Activated naive CD8-positive, alpha-beta T cell (primary cell): ENCODE measurements around the gene POMT1.

Source experiments
- H3K27ac Mint-ChIP-seq: one replicate; pipeline ENCODE4 v1.8.0; 2021; ENCODE audit warnings: mixed read lengths
- H3K27me3 Mint-ChIP-seq: one replicate; pipeline ENCODE4 v1.8.0; 2021; ENCODE audit warnings: mixed read lengths
- H3K36me3 Mint-ChIP-seq: one replicate; pipeline ENCODE4 v1.8.0; 2021; ENCODE audit warnings: mixed read lengths
- H3K4me1 Mint-ChIP-seq: one replicate; pipeline ENCODE4 v1.8.0; 2021; ENCODE audit warnings: low read depth, mixed read lengths
- H3K4me3 Mint-ChIP-seq: one replicate; pipeline ENCODE4 v1.8.0; 2021; ENCODE audit warnings: mild to moderate bottlenecking, mixed read lengths
- H3K9me3 Mint-ChIP-seq: one replicate; pipeline ENCODE4 v1.8.0; 2021; ENCODE audit warnings: low read depth, mixed read lengths

The POMT1 gene

GRCh38 chr9:131483319-131484050 is 19.2 kb upstream of the POMT1 start:
- Mint-ChIP-seq H3K27me3 (no peaks in the 10 kb centered on the region), H3K27ac (no peak overlapping the region), H3K4me3 (no peak overlapping the region), H3K4me1 (peaks cover 8% of the 10 kb centered on the region), H3K36me3 (peaks cover 2% of the 10 kb centered on the region), H3K9me3 (no peaks in the 10 kb centered on the region)

- H3K36me3 Mint-ChIP-seq, result peaks cover 2% of the 10 kb centered on the region
- no peaks in the 10 kb centered on the region for H3K9me3 Mint-ChIP-seq
Observed at GRCh38 chr9:131484051-131484445, 18.7 kb upstream of the POMT1 start.

GRCh38 chr9:131484560-131485185 is 18.0 kb upstream of the POMT1 start:
- peaks cover 2% of the 10 kb centered on the region for H3K36me3 Mint-ChIP-seq
- no peak overlapping the region for H3K27ac Mint-ChIP-seq
- H3K9me3 Mint-ChIP-seq, result no peaks in the 10 kb centered on the region
- H3K4me3 Mint-ChIP-seq, result no peak overlapping the region
- H3K27me3 Mint-ChIP-seq, result no peaks in the 10 kb centered on the region
- H3K4me1 Mint-ChIP-seq, result peaks cover 8% of the 10 kb centered on the region

More at GRCh38 chr9:131484051-131484445, 18.7 kb upstream of the POMT1 start:
- H3K27ac Mint-ChIP-seq, result no peak overlapping the region
- no peaks in the 10 kb centered on the region for H3K27me3 Mint-ChIP-seq
- peaks cover 8% of the 10 kb centered on the region for H3K4me1 Mint-ChIP-seq
- H3K4me3 Mint-ChIP-seq, result no peak overlapping the region

GRCh38 chr9:131485206-131485605 is 17.5 kb upstream of the POMT1 start:
- Mint-ChIP-seq H3K4me3 (no peak overlapping the region), H3K4me1 (peaks cover 8% of the 10 kb centered on the region), H3K36me3 (peaks cover 6% of the 10 kb centered on the region), H3K27me3 (no peaks in the 10 kb centered on the region), H3K9me3 (no peaks in the 10 kb centered on the region), H3K27ac (no peak overlapping the region)

GRCh38 chr9:131485728-131486422 is 16.8 kb upstream of the POMT1 start:
- H3K36me3 Mint-ChIP-seq, result peaks cover 6% of the 10 kb centered on the region
- H3K4me3 Mint-ChIP-seq, result no peak overlapping the region
- H3K27me3 Mint-ChIP-seq, result no peaks in the 10 kb centered on the region

GRCh38 chr9:131487001-131487400 is 15.7 kb upstream of the POMT1 start:
- Mint-ChIP-seq H3K36me3 (peaks cover 5% of the 10 kb centered on the region), H3K9me3 (no peaks in the 10 kb centered on the region), H3K4me3 (no peak overlapping the region), H3K4me1 (peaks cover 7% of the 10 kb centered on the region), H3K27me3 (no peaks in the 10 kb centered on the region), H3K27ac (no peak overlapping the region)

More at GRCh38 chr9:131485728-131486422, 16.8 kb upstream of the POMT1 start:
- H3K4me1 Mint-ChIP-seq, result peaks cover 7% of the 10 kb centered on the region
- H3K9me3 Mint-ChIP-seq, result no peaks in the 10 kb centered on the region
- H3K27ac Mint-ChIP-seq, result peak overlapping the region; percentile 22

GRCh38 chr9:131487621-131488031 is 15.1 kb upstream of the POMT1 start:
- H3K4me3 Mint-ChIP-seq, result no peak overlapping the region
- H3K27ac Mint-ChIP-seq, result peak overlapping the region; percentile 10
- peaks cover 4% of the 10 kb centered on the region for H3K36me3 Mint-ChIP-seq
- no peaks in the 10 kb centered on the region for H3K27me3 Mint-ChIP-seq
- peaks cover 4% of the 10 kb centered on the region for H3K4me1 Mint-ChIP-seq
- no peaks in the 10 kb centered on the region for H3K9me3 Mint-ChIP-seq

- H3K36me3 Mint-ChIP-seq, result peaks cover 7% of the 10 kb centered on the region
- H3K27ac Mint-ChIP-seq, result peak overlapping the region; percentile 41
- H3K27me3 Mint-ChIP-seq, result no peaks in the 10 kb centered on the region
- H3K4me3 Mint-ChIP-seq, result no peak overlapping the region
- peaks cover 4% of the 10 kb centered on the region for H3K4me1 Mint-ChIP-seq
- no peaks in the 10 kb centered on the region for H3K9me3 Mint-ChIP-seq
Observed at GRCh38 chr9:131490514-131490913, 12.2 kb upstream of the POMT1 start.

GRCh38 chr9:131491001-131491710 is 11.6 kb upstream of the POMT1 start:
- Mint-ChIP-seq H3K27ac (peak overlapping the region; percentile 41), H3K36me3 (peaks cover 7% of the 10 kb centered on the region), H3K4me3 (no peak overlapping the region), H3K4me1 (peaks cover 4% of the 10 kb centered on the region), H3K9me3 (no peaks in the 10 kb centered on the region), H3K27me3 (no peaks in the 10 kb centered on the region)

- Mint-ChIP-seq H3K27me3 (no peaks in the 10 kb centered on the region), H3K4me3 (no peak overlapping the region), H3K27ac (no peak overlapping the region), H3K36me3 (peaks cover 7% of the 10 kb centered on the region), H3K4me1 (peaks cover 4% of the 10 kb centered on the region), H3K9me3 (no peaks in the 10 kb centered on the region)
Observed at GRCh38 chr9:131492070-131492469, 10.6 kb upstream of the POMT1 start.

- Mint-ChIP-seq H3K9me3 (no peaks in the 10 kb centered on the region), H3K4me1 (peaks cover 21% of the 10 kb centered on the region), H3K27me3 (no peaks in the 10 kb centered on the region), H3K4me3 (no peak overlapping the region), H3K36me3 (peaks cover 7% of the 10 kb centered on the region), H3K27ac (no peak overlapping the region)
Observed at GRCh38 chr9:131494296-131494870, 8.3 kb upstream of the POMT1 start.

- Mint-ChIP-seq H3K4me3 (no peak overlapping the region), H3K27me3 (no peaks in the 10 kb centered on the region), H3K9me3 (no peaks in the 10 kb centered on the region), H3K36me3 (peaks cover 4% of the 10 kb centered on the region), H3K27ac (no peak overlapping the region), H3K4me1 (peaks cover 33% of the 10 kb centered on the region)
Observed at GRCh38 chr9:131495785-131496184, 6.9 kb upstream of the POMT1 start.

- Mint-ChIP-seq H3K9me3 (no peaks in the 10 kb centered on the region), H3K36me3 (peaks cover 4% of the 10 kb centered on the region), H3K27ac (peak overlapping the region; percentile 73), H3K4me1 (peaks cover 42% of the 10 kb centered on the region), H3K4me3 (no peak overlapping the region), H3K27me3 (no peaks in the 10 kb centered on the region)
Observed at GRCh38 chr9:131496844-131497405, 5.8 kb upstream of the POMT1 start.

GRCh38 chr9:131499254-131499767 is 3.4 kb upstream of the POMT1 start:
- Mint-ChIP-seq H3K36me3 (no peaks in the 10 kb centered on the region), H3K4me3 (peak overlapping the region; percentile 25), H3K27me3 (no peaks in the 10 kb centered on the region), H3K4me1 (peaks cover 59% of the 10 kb centered on the region), H3K9me3 (no peaks in the 10 kb centered on the region), H3K27ac (peak overlapping the region; percentile 50)
